RWPE2 (cell line): ENCODE results near the gene NDUFA13.

ENCODE experiments used
- ATAC-seq: fragments of 200-7000 bp; cut with Tn5 transposase; 3 replicates; pipeline ENCODE4 v1.9.1; 2021; ENCODE audit warnings: low read depth
- DNase-seq: peaks from one replicate; pipeline ENCODE4 v3.0.0-alpha.2; 2020; ENCODE audit warnings: low spot score
- H3K27ac ChIP-seq: fragments of 450-650 bp; 2 replicates; pipeline ENCODE4 v1.5.1; 2017; ENCODE audit warnings: mild to moderate bottlenecking; ENCODE audit not compliant: poor library complexity, severe bottlenecking
- H3K27me3 ChIP-seq: fragments of 250-450 bp; sonication (Bioruptor Pico); 2 replicates; pipeline ENCODE4 v1.5.1; 2021; ENCODE audit warnings: mild to moderate bottlenecking, moderate library complexity; ENCODE audit not compliant: insufficient read depth, poor library complexity, severe bottlenecking
- H3K36me3 ChIP-seq: fragments of 250-450 bp; sonication (Bioruptor Pico); 2 replicates; pipeline ENCODE4 v1.5.1; 2020; ENCODE audit warnings: low read depth, mild to moderate bottlenecking, moderate library complexity
- H3K4me1 ChIP-seq: fragments of 250-450 bp; sonication (Bioruptor Pico); 2 replicates; pipeline ENCODE4 v1.5.1; 2021; ENCODE audit warnings: mild to moderate bottlenecking, moderate library complexity; ENCODE audit not compliant: insufficient read depth, poor library complexity, severe bottlenecking
- H3K4me3 ChIP-seq: fragments of 250-450 bp; sonication (Bioruptor Pico); 2 replicates; pipeline ENCODE4 v1.5.1; 2021; ENCODE audit warnings: mild to moderate bottlenecking, moderate library complexity; ENCODE audit not compliant: severe bottlenecking
- H3K9me3 ChIP-seq: fragments of 250-450 bp; sonication (Bioruptor Pico); 2 replicates; pipeline ENCODE4 v1.5.1; 2021; ENCODE audit warnings: mild to moderate bottlenecking, moderate library complexity; ENCODE audit not compliant: severe bottlenecking
- CTCF ChIP-seq: fragments of 450-650 bp; IDR thresholded peaks from one replicate; pipeline ENCODE4 v1.5.1; 2017; ENCODE audit warnings: mild to moderate bottlenecking, moderate library complexity; ENCODE audit not compliant: poor library complexity, severe bottlenecking

The NDUFA13 gene

DNA sequence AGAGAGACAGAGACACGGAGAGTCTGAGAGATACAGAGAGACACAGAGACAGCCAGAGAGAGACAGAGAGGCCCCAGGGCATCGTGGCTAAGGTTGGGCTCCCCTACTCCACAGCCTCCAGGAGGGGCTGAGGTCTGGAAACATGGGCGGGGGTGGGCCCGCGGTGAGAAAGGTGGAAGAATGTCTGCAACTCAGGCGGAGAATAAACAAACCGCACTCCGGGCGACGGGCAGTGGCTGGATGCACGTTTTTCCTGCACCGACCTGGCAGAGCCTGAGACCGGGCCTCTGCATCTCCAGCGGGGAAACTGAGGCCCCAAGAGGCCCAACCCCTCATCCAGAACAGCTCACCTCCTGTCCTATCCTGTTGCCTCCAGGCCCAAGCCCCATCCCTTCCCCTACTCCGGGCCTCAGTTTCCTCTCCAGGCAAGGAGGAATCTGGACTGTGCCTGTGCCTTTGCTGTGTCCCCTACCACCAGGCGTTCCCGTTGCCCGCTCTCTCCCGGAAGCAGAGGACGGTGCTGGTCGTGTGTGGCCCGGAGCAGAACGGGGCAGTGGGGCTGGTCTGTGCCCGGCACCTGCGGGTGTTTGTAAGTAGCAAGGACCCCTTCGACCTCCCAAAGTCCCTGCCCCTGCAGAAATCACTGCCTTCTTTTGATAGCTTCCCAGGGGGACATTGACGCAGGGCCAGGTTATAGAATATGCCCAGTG, 18.7 kb downstream of the NDUFA13 start:
- no peak for TF ChIP-seq CTCF

DNA sequence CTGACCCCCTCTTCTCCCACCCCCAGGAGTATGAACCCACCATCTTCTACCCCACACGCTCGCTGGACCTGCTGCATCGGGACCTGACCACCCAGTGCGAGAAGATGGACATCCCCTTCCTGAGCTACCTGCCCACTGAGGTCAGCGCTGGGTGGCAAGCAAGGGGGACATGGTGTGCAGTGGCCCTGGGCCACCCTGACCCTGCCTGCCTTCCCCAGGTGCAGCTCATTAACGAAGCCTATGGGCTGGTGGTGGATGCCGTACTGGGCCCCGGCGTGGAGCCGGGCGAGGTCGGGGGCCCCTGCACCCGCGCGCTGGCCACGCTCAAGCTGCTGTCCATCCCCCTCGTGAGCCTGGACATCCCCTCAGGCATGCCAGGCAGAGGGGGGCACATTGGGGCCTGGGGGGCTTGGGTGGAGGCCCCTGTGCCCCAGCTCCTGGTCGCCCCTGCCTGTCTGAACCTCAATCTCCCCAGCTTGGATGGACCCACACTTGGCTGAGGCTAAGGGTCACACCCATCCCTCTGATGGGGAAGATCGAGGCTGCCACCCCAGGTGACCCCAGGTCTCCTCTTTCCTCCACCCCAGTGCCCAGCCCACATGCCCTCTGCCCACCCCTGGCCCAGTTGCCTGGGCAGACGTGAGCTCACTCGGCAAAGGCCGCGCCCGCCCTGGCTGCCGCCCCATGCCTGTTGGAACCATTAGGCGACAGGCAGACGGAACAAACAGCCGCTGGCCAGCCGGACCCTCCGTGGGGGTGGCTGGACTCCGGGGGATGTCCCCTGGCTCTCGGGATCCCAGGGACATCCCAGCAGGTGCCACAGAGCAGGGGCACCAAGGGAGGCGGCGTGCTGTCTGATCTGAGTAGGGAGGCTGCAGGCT, 19.5 kb downstream of the NDUFA13 start:
- no peaks in the 10 kb centered on the region for H3K36me3 ChIP-seq
- no peak overlapping the region for H3K27ac ChIP-seq
- peaks cover 18% of the 10 kb centered on the region for H3K27me3 ChIP-seq
- TF ChIP-seq CTCF, result no peak
- no peaks in the 10 kb centered on the region for H3K4me1 ChIP-seq
- no peak overlapping the region for H3K4me3 ChIP-seq
- H3K9me3 ChIP-seq, result no peaks in the 10 kb centered on the region
- no peak for ATAC-seq
- DNase-seq, result peak; percentile 65

More for the DNA sequence above, 18.7 kb downstream of the NDUFA13 start:
- Histone ChIP-seq H3K27ac (no peak overlapping the region), H3K4me3 (no peak overlapping the region), H3K4me1 (no peaks in the 10 kb centered on the region), H3K9me3 (no peaks in the 10 kb centered on the region), H3K27me3 (peaks cover 18% of the 10 kb centered on the region), H3K36me3 (no peaks in the 10 kb centered on the region)
- no peak for ATAC-seq
- peak; percentile 61 for DNase-seq

DNA sequence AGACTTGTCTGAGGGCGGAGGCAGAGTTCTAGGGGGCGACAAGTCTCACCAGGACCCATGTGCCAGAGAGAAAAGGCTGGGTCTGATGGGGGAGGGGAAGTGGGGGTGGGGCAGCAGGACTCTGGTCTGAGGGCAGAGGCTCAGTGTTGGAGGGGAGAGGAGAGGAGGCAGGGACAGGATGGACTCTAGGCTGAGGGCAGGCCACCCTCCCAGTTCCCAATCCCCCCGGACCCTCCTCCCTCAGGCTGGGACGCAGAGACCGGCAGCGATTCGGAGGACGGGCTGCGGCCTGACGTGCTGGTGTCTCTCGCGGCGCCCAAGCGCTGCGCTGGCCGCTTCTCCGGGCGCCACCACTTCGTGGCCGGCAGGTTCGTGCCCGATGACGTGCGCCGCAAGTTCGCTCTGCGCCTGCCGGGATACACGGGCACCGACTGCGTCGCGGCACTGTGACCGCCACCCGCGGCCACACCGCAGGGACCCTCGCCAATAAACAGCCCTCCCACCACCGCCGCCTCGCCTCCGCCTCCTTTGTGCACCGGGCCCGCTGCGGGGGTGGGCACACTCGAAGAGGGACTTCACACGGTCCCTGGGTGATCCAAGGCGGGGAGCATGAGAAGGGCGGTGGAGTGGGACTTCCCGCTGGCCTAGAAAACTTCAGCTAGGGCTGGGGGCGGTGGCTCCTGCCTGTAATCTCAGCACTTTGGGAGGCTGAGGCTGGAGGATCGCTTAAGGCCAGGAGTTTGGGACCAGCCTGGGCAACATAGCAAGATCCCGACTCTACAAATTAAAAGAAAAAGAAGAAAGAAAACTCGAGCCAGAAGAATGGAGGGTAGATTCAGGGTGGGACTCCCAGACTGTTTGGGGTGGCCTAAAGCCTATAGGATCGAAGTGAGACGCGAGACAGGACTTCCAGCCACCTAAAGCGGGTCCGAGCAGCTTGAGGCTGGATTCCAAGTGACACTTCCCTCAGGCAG, 21.3 kb downstream of the NDUFA13 start:
- DNase-seq (peak; percentile 59), ATAC-seq (no peak)
- Histone ChIP-seq H3K4me3 (no peak overlapping the region), H3K27ac (no peak overlapping the region), H3K4me1 (no peaks in the 10 kb centered on the region), H3K36me3 (no peaks in the 10 kb centered on the region), H3K9me3 (no peaks in the 10 kb centered on the region), H3K27me3 (peaks cover 18% of the 10 kb centered on the region)
- TF ChIP-seq CTCF, result no peak

GRCh38 chr19:19538061-19538784, 22.2 kb downstream of the NDUFA13 start, which contains the start of gene CILP2:
Gene CILP2 (plus strand): TSS chr19:19538265. CDS start chr19:19538350, 85 bp downstream.
- ATAC-seq (peak; percentile 11), DNase-seq (peak; percentile 73)
- Histone ChIP-seq H3K9me3 (no peaks in the 10 kb centered on the region), H3K4me1 (no peaks in the 10 kb centered on the region), H3K4me3 (peak within 1 kb of the TSS; percentile 20), H3K27me3 (peaks cover 18% of the 10 kb centered on the region), H3K36me3 (no peaks in the 10 kb centered on the region), H3K27ac (no peak within 1 kb of the TSS)
- no peak for TF ChIP-seq CTCF
